ENCODE results near the gene RHOD.

Gene RHOD

DNA sequence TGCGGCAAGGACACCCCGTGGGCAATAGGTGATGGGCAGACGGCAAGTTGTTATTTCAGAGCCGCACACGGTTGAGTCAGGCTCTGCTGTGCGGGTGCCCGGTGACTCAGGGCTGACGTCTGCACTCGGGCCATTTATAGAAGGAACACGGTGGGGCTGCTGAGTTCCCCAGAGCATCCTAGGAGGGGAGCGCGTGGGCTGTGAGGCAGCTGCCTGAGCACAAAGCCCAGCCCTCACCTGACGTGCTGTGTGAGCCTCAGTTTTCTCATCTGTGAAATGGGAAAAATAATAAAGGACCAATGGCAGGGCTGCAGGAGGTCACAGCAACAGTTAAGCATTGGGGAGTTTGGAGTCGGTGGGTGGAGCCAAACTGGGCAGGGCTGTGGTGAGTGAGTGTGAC is 11.3 kb upstream of the RHOD start:
- TF ChIP-seq, protein P1, sequence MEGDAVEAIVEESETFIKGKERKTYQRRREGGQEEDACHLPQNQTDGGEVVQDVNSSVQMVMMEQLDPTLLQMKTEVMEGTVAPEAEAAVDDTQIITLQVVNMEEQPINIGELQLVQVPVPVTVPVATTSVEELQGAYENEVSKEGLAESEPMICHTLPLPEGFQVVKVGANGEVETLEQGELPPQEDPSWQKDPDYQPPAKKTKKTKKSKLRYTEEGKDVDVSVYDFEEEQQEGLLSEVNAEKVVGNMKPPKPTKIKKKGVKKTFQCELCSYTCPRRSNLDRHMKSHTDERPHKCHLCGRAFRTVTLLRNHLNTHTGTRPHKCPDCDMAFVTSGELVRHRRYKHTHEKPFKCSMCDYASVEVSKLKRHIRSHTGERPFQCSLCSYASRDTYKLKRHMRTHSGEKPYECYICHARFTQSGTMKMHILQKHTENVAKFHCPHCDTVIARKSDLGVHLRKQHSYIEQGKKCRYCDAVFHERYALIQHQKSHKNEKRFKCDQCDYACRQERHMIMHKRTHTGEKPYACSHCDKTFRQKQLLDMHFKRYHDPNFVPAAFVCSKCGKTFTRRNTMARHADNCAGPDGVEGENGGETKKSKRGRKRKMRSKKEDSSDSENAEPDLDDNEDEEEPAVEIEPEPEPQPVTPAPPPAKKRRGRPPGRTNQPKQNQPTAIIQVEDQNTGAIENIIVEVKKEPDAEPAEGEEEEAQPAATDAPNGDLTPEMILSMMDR (IDR thresholded peaks at IDR 0.05; ENCODE audit: low read depth, low read length), result no peak
- no peak for DNase-seq (ENCODE audit: extremely low read depth, low read depth)

GRCh38 chr11:67048515-67049130 is 8.0 kb upstream of the RHOD start:
- no peak for DNase-seq (ENCODE audit: extremely low read depth, low read depth)
- TF ChIP-seq, protein P1 (IDR thresholded peaks at IDR 0.05; ENCODE audit: low read depth, low read length), result no peak

- TF ChIP-seq, protein P1 (IDR thresholded peaks at IDR 0.05; ENCODE audit: low read depth, low read length), result no peak
- DNase-seq (ENCODE audit: extremely low read depth, low read depth), result no peak
Measured at GRCh38 chr11:67050139-67050538, 6.5 kb upstream of the RHOD start.

DNA sequence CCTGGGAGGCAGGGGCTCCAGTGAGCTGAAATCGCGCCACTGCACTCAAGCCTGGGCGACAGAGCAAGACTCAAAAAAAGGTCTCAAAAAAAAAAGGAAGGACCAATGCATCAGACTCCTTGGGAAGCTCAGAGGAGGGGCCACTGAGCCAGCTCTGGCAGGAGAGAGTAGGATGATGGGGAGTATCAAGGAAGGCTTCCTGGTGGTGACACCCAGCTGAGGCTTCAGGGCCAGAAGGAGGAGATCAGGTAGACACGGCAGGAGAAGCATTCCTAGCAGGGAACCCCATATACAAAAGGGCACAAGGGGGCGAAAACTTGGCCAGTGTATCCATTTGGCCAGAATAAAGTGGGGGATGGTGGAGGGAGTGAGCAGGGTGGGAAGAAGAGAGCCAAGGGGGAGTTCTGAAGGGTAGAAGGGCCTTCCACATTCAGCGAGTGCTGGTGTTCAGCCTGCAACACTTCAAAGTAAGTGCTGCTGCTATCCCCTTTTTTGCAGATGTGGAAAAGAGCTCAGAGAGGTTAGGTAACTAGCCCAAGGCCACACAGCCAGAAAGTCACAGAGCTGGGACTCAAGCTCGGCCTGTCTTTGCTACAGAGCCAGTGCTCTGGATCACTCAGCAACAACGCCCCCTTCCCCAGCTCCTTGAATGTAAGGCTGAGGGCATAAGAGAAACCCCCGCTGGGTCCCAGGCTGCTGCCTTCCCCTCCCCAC is 5.3 kb upstream of the RHOD start:
- TF ChIP-seq, protein P1 (IDR thresholded peaks at IDR 0.05; ENCODE audit: low read depth, low read length), result no peak
- no peak for DNase-seq (ENCODE audit: extremely low read depth, low read depth)

DNA sequence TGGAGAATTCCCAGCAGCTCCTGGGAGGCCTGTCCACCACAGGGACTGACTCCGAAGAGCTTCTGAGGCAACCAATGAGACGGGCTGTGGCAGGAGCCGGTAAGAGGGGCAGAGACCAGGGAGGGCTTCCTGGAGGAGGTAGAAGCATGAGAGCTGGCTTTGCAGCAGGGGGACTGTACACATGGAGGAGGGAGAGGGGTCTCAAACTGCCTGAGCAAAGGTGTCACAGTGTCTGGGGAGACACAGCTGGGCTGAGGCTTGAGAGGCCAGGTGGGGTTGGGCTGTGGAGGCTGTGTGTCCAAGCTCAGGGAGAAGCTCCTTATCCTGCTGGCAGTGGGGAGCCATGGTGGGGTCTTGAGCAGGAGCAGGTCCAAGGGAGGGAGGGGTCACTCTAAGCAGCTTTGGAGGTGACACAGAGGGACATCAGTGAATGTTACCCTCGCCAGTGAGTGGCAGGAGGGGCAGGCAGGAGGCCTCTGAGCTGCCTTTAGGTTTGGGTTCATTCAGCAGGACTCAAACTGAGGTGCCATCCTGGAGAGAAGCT is 4.6 kb upstream of the RHOD start:
- no peak for DNase-seq (ENCODE audit: extremely low read depth, low read depth)
- TF ChIP-seq, protein P1 (IDR thresholded peaks at IDR 0.05; ENCODE audit: low read depth, low read length), result no peak

DNA sequence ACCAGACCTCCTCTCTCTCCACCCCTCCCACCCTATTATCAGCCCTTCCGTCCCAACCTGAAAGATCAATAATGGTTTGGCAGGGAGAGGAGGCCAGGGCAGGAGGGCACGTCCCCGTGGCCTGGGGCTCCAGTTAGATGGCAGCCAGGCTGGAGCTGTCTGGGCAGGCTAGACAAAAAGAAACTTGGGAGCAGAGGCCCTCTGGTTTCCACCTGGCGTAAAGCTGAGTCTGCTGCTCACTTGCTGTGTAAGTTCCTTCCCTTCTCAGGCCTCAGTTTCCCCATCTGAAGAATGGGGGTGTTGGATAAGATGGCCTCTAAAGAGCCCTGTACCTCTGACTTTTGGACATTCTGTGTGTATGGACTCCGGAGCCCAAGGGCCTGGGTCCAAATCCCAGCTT is 3.8 kb upstream of the RHOD start:
- TF ChIP-seq, protein P1 (IDR thresholded peaks at IDR 0.05; ENCODE audit: low read depth, low read length), result no peak
- no peak for DNase-seq (ENCODE audit: extremely low read depth, low read depth)

DNA sequence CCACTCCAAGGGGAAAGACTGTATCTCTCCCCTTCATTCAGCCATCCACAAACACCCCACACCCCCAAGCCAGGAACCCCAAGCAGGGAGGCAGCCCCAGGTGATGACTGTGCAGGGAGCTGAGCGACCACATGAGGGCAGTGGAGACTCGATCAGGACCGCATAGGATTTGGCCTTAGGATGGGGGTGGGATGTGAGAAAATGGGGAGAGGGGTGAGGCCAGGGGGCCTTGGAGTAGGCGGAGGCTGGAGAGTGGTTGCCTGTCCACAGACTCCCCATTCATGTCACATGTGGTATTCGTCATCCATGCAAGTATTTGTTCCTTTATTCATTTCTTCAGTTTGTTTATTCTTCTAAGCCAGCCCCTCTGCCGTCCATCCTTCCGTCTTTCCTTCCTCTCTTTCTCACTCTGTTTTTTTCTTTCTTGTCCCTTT is 2.7 kb upstream of the RHOD start:
- TF ChIP-seq, protein P1 (IDR thresholded peaks at IDR 0.05; ENCODE audit: low read depth, low read length), result peak; percentile 91
- no peak for DNase-seq (ENCODE audit: extremely low read depth, low read depth)
